ENCODE measurements around the gene GAA. TPM values are rescaled to one million over a fixed set of nuclear protein-coding genes. Genes with fewer than 3 reads are reported as not detected.
A peak's percentile ranks its signal among the peaks of the same experiment; 100 is the strongest.
"Not testable (repeated sequence)": the region's sequence is repeated elsewhere in the genome, so short reads cannot be mapped to it uniquely, and the experiment has no call there.

The GAA gene
- polyA plus RNA-seq, 4 donors = 34.5 to 73.6 (median 54.2) TPM

- no peak for DNase-seq (ENCODE audit: low read depth in 4 of 4, low spot score in 2 of 4)
These were observed 37.6 kb downstream of the GAA start for GRCh38 chr17:80138856-80139426.

GRCh38 chr17:80141463-80142165, 40.2 kb downstream of the GAA start:
- DNase-seq (ENCODE audit: low read depth in 4 of 4, low spot score in 2 of 4) = no peak

- no peak for DNase-seq (ENCODE audit: low read depth in 4 of 4, low spot score in 2 of 4)
These were observed 41.5 kb downstream of the GAA start for GRCh38 chr17:80142929-80143328.

GRCh38 chr17:80145076-80146075, 44.0 kb downstream of the GAA start:
- no peak for DNase-seq (ENCODE audit: low read depth in 4 of 4, low spot score in 2 of 4)

- no peak for DNase-seq (ENCODE audit: low read depth in 4 of 4, low spot score in 2 of 4)
These were observed 45.0 kb downstream of the GAA start for GRCh38 chr17:80146121-80147034.

- peak; percentile 92 to 99 (median 98) for DNase-seq (ENCODE audit: low read depth in 4 of 4, low spot score in 2 of 4)
These were observed 45.8 kb downstream of the GAA start, which contains the start of gene EIF4A3 for GRCh38 chr17:80147035-80147822. EIF4A3 (minus strand) TSS chr17:80147128; CDS start chr17:80146961, 167 bp downstream.

GRCh38 chr17:80151333-80151732, 50.0 kb downstream of the GAA start:
- DNase-seq (ENCODE audit: low read depth in 4 of 4, low spot score in 2 of 4) = no peak

GRCh38 chr17:80152081-80152702, 50.8 kb downstream of the GAA start:
- DNase-seq (ENCODE audit: low read depth in 4 of 4, low spot score in 2 of 4) = no peak

GRCh38 chr17:80153004-80153403, 51.6 kb downstream of the GAA start:
- DNase-seq (ENCODE audit: low read depth in 4 of 4, low spot score in 2 of 4) = no peak

GRCh38 chr17:80154166-80154565, 52.8 kb downstream of the GAA start:
- DNase-seq (ENCODE audit: low read depth in 4 of 4, low spot score in 2 of 4) = no peak

- DNase-seq (ENCODE audit: low read depth in 4 of 4, low spot score in 2 of 4) = not testable (repeated sequence)
These were observed 54.2 kb downstream of the GAA start for GRCh38 chr17:80155600-80155999.

GRCh38 chr17:80158846-80159245, 57.5 kb downstream of the GAA start:
- DNase-seq (ENCODE audit: low read depth in 4 of 4, low spot score in 2 of 4) = no peak

GRCh38 chr17:80160536-80160935, 59.2 kb downstream of the GAA start:
- no peak for DNase-seq (ENCODE audit: low read depth in 4 of 4, low spot score in 2 of 4)

- no peak for DNase-seq (ENCODE audit: low read depth in 4 of 4, low spot score in 2 of 4)
These were observed 62.0 kb downstream of the GAA start for GRCh38 chr17:80163336-80163735.

- DNase-seq (ENCODE audit: low read depth in 4 of 4, low spot score in 2 of 4) = no peak
These were observed 62.8 kb downstream of the GAA start for GRCh38 chr17:80164185-80164584.

- DNase-seq (ENCODE audit: low read depth in 4 of 4, low spot score in 2 of 4) = no peak
These were observed 65.1 kb downstream of the GAA start for GRCh38 chr17:80166446-80166845.

GRCh38 chr17:80168371-80168770, 67.0 kb downstream of the GAA start:
- no peak for DNase-seq (ENCODE audit: low read depth in 4 of 4, low spot score in 2 of 4)

GRCh38 chr17:80169107-80169506, 67.7 kb downstream of the GAA start:
- no peak for DNase-seq (ENCODE audit: low read depth in 4 of 4, low spot score in 2 of 4)

Measured in left renal cortex interstitium (tissue), 4 donors.